Measurements from ENCODE around the gene CHRM4.

CHRM4 gene

DNA sequence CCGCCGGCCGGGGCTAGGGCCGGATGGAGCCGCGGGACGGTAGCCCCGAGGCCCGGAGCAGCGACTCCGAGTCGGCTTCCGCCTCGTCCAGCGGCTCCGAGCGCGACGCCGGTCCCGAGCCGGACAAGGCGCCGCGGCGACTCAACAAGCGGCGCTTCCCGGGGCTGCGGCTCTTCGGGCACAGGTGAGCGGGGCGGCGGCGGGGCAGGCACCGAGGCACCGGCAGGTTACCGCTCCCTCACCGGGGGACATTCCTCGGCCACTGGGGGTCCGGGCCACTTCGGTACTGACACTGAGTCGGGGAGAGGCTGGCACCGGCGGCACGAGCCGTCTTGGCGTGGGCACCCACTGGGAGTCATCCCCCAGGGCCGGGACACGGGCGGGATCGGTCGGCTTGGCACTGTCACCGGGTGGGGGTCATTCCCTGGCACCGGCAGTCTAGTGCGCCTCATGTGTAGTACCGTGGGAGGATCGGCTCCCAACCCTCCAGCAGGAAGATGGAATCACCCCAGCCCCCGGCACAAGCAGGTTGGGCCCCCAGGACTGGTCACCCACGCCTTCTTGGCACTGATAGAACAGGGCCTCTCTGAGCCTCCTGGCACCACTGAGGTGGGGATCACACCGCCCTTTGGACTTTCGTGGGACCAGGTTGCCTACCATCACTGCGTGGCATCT, 43.8 kb downstream of the CHRM4 start:
- DNase-seq (ENCODE audit: low read depth), result no peak

DNA sequence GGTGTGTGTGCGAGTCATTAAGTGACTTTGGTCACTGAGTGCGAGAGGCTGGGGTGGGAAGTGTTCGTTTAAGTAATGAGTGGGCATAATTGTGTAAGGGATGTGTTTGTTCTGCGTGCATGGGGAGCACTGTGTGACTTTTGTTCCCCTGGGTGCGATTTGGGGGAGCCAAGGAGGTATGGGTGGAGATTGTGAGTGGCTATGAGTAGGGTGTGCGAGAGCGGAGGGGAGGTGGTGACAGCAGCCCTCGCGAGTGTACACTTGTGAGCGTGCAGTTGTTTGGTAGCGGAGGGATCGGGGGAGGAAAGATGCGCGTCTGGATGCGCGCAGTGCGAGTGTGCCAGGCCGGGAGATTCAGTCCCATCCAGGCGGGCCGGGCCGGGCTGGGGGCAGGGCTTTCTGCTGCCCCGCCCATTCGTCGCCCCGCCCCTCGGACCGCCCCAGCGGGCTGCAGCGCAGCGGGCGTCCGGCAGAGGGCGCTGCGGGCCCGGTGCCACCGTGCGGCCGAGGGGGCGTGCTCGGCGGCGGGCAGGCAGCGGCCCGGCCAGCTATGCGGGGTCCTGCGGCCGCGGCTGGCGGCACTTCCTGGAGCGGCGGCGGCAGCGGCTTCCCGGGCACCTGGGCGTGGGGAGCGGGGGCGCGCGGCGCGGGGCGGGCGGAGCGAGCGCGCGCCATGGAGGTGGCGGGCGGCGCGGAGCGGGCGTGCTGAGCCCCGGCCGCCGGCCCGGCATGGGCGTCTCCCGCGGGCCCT, 44.5 kb downstream of the CHRM4 start, which contains the start of gene DGKZ:
Gene DGKZ, plus strand, starts transcription at position 578 of the 751 bp plus-strand sequence. CDS start 197 bp downstream, outside the sequence.
- no peak for DNase-seq (ENCODE audit: low read depth)

DNA sequence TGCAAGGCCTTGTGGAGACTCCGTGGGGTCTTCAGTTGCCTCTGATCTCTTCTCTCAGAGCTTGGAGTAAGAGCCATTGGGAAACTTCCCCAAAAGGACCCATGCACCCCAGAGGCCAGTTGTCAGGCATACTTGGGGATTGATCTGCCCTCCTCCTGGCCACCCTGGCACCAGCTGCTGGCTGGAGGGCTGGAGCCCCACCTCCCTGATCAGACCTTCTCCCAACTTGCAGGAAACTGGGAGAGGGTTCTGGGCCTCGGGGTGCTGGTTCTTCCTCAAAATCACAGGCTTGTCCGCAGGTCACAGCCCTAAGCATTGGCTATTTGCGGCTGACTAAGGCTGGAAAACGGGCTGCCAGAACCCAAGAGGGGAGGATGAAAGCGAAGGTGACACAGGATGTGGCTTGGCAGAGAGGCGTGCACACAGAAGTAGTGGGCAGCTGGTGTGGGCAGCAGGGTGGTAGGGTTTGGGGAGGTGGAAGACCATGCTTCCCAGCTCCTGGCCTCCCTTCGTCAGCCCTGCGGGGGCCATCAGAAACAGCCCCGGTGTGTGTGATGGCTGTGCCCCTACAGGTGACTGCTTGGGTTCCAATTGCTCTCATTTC, 45.6 kb downstream of the CHRM4 start:
- no peak for DNase-seq (ENCODE audit: low read depth)

DNA sequence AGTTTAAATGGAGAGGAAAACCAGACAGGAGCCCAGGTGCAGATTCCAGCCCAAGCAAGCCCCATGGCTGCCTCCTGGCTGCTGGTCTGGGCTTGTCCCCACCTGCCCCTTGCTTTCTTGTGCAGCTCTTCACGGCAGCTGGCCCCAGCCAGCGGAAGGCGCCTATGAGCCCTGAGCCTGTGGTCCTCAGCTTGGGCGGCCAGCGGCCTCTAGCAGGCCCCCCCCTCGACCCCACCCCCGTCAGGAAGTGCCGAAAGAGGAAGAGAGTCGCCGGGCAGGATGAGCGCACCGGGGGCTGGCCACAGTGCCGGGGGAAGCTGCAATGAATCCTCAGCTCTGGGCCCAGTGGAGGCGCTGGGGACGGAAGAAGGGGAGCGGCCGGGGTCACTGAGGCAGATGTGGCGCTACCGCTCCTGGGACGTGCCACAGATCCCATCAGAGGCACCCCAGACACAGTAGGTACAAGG, 46.4 kb downstream of the CHRM4 start:
- no peak for DNase-seq (ENCODE audit: low read depth)

DNA sequence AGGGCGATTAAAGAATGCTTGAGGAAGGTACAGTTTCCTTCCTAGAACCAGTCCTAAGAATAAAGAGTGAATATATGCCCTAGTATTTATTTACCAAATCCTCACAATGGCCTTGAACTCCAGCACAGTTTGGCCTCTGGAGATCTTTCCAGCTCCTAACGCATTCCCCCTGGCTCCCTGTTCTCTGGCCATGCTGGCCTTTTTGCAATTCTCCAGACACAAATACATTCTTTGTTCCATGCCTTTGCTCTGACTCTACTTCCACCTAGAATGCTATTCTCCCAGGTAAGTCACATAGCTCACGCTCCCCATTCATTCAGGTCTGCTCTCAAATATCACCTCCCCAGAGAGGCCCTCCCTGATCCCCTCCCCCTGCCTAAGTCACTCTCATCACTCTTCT, 48.1 kb downstream of the CHRM4 start:
- DNase-seq (ENCODE audit: low read depth), result no peak

DNA sequence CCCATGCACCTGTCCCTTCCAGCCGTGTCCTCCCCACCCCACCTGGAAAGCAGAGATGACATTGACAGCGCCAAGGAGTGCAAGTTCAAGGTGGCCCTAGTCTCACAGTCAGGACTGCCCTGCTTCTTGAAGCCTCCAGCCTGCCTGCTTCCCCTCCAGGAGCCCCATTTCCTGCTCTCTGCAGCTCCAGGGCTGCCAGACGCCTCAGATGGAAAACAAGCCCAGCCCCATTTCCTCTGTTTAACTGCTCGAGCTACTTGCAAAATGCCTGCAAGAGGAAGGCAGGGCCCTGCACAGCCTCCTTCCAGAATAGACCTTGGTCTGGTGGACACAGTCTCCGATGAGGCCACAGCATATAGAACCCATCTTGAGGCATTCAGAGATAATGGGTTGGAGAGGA, 49.3 kb downstream of the CHRM4 start:
- no peak for DNase-seq (ENCODE audit: low read depth)

DNA sequence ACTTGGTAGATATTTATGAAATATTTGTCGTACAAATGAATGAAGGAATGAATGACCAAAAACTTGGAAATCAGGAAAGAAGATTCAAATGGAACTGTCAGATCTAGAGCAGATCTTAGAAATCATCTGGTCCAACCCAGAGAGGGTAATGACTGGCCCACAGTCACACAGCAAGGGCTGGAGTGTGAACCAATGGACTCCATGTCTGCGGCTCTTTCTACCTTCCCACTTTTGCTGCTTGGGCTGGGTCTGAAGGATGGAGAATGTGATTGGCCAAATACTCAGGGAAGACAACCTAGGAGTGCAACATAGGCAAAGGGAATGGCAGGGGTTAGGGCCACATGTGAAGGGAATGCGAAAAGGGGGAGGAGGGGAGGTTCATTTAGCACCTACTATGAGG, 50.1 kb downstream of the CHRM4 start:
- no peak for DNase-seq (ENCODE audit: low read depth)

DNA sequence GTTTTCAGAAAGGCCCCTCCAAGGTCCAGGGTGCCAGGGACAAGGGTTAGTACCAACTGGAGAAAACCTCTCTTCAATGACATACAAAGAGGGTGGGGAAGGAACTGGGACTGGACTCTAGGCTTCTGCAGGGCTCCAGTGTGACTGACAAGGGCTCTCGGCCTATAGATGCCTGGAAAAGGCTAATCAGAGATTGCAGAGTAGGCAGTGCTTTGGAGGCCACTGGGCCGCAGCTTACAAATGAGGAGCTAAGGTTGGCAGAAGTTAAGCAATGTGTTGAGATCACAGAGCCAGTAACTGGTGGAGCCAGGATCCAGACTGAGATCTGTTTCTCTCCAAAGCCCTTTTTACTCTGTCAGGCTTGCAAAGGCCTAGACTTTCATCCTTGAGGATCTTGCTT, 51.8 kb downstream of the CHRM4 start:
- DNase-seq (ENCODE audit: low read depth), result no peak

DNA sequence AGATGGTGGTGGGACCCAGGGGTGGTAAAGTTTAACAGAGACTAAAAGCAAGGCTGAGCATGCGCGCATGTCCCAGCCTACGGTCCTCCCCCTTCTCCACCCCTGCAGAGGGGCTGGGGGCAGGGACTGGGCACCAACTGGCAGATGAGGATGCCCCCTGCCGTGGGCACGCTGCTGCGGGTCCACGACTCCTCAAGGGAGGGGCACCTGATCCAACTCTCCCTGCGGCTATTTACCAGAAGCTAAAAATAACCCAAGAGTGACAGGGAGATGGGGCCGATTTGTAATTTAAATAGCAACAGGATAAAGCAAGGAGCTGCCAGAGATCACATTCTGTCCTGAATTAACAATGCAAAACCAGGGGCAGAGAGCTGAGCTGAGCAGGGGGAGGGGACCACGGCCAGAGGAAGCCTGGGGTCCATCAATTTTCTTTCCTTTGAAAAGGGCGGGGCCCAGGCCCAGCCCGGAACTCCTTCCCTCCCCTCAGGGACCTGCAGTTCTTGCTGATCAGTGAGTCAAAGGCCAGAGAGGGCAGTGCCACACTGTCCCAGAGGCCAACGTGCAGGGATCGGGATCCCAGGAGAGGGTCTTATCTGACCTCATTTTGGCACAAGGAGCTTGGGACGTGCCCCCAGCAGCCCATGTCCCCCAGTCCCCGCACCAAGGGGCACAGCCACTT, 52.4 kb downstream of the CHRM4 start:
- no peak for DNase-seq (ENCODE audit: low read depth)

DNA sequence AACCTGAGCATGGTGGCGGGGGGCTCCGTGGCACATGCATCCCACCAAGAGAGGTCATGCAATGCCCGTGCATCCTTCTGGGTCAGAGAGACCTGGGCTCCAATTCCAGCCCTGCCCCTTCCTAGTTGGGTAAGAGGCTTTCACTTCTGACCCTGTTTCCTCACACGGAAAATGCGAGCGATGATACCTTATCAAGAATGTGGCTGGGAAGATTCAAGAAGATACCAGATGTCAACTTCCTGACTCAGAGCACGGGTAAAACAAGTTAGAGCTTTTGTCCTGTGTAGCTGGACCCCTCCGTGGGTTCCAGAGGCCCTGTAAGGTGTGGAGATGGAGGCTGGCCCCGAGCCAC, 53.0 kb downstream of the CHRM4 start:
- no peak for DNase-seq (ENCODE audit: low read depth)

DNA sequence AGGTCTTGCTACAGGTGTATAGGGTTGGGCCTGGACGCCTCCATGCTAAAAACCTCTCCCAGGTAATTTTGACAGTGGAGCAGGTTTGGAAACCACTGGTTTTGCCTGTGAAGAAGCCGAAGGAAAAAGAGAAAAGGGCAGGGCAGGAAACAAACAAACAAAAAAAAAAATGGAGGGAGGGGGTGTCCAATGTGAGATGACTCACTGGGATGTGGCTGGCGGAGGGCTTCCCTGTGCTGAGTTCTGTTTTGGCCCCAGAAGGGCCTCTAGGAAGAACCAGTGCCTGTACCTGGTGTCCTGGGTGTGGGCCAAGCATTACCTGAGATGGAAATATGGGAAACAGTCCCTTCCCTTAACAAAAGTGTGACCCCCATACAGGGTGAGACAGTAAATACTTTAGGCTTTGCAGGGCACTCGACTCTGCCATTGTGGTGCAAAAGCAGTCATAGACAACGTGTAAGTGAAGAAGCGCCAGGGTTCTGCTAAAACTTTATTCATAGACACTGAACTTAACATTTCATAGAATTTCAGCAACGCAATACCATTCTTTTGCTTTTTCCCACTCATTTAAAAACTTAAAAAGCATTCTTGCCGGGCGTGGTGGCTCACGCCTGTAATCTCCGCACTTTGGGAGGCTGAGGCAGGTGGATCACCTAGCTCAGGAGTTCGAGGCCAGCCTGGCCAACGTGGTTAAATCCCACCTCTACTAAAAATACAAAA, 53.8 kb downstream of the CHRM4 start:
- DNase-seq (ENCODE audit: low read depth), result no peak

DNA sequence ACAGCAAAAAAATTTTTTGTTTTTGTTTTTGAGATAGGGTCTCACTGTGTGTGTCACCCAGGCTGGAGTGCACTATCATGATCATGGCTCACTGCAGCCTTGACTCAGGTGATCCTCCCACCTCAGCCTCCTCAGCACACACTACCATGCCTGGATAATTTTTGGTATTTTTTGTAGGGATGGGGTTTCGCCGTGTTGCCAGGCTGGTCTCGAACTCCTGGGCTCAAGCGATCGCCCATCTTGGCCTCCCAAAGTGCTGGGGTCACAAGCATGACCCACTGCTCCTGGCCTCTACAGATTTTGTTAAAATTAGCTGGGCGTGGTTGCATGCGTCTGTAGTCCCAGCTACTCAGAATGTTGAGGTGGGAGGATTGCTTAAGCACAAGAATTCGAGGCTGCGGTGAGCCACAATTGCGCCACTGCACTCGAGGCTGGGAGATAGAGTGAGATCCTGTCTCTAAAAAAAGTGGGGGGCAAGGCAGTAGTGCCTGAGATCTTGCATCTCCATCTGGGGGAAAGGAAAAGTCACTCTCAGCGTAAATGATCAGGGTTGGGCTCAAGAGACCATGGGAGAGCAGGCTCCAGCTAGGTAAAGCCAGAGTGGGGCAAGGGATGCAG, 54.9 kb downstream of the CHRM4 start:
- no peak for DNase-seq (ENCODE audit: low read depth)

DNA sequence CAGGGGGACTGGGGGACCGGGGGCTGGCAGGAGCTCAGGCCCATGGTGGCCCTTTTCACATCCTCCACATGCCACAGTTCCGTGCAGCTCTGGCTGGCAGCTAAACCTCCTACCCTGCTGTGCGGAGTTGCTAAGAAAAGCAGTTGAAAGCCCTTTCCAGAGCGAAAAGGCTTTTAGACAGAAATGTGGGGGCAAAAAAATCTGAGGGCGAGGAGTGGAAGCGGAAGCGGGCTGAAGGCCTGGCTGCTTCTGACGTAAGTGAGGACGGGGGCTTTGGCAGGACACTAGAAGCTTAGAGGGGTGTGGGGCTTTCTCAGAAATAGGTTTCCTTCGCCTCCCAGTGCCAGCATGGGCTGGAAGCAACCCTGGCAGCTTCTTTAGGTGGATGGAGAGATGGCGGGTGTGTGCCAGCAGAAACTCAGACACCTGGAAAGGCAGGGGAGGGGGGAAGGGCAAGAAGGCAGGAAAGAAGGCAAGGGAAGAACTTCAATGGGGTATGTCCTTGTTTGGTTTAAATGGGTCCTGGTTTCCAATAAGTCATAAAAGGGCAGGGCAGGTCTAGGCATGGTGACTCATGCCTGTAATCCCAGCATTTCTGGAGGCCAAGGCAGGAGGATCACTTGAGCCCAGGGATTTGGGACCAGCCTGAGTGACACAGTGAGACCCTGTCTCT, 55.5 kb downstream of the CHRM4 start:
- no peak for DNase-seq (ENCODE audit: low read depth)

DNA sequence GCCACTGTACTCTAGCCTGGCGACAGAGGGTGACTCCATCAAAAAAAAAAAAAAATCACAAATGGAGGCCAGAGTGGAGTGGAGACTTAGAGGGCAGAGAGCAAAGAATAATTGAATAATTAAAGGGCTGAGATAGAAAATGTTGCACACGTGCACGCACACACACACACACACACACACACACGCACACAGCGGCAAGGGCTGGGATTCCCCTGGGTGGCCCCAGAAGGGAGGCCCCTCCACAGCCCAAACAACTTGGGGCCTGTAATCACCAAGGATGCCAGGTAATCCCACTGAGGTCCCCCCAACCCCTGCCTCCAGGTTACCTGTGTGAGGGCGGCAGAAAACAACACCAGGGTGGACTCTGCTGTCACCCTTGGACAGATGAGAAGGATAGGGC, 56.3 kb downstream of the CHRM4 start:
- DNase-seq (ENCODE audit: low read depth), result no peak

DNA sequence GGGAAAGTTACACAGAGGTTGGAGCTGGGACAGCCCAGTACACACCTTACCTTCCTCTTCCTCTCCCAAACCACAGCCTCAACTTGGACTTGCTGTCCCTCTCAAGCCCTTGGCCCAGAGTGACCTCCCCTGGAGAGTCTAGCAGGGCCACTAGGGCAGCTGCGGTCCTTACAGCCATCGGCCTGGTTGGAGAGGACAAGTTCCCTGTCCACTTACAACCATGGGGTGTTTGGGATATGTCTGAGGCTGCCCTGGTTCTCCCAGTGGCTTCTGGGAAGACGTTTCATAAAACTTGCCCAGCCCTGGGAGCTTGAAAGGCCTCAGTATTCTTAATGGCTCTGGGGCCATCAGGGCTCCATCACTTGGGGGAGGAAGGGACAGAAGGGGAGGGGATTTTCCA, 57.4 kb downstream of the CHRM4 start:
- DNase-seq (ENCODE audit: low read depth), result no peak

Data from non-pigmented ciliary epithelial cell (primary cell).